Smooth muscle cell (in vitro differentiated cells): Measurements from ENCODE around the gene ARMH1. TPM values are rescaled to one million over a fixed set of nuclear protein-coding genes. Genes with fewer than 3 reads are reported as not detected.

ENCODE experiments used
- DNase-seq: peaks from one replicate; lab custom pipeline; 2025; ENCODE audit not compliant: unreplicated experiment; lab: John Stamatoyannopoulos, UW
- H2AFZ ChIP-seq: fragments of 200-600 bp; sonication (generic); 2 replicates; pipeline ENCODE4 v1.6.0; 2016; ENCODE audit warnings: antibody characterized with exemption, low read depth, mild to moderate bottlenecking
- H3F3A ChIP-seq: fragments of 200-600 bp; sonication (generic); 2 replicates; pipeline ENCODE4 v1.6.0; 2017; ENCODE audit warnings: antibody characterized with exemption, low read depth
- H3K27ac ChIP-seq: fragments of 200-600 bp; sonication (generic); 2 replicates; pipeline ENCODE4 v1.5.1; 2016; ENCODE audit warnings: low read depth, mild to moderate bottlenecking
- H3K27me3 ChIP-seq: fragments of 200-600 bp; sonication (generic); 2 replicates; pipeline ENCODE4 v1.6.1; 2016; ENCODE audit warnings: low read depth, mild to moderate bottlenecking
- H3K36me3 ChIP-seq: fragments of 200-600 bp; sonication (generic); 2 replicates; pipeline ENCODE4 v1.5.1; 2016; ENCODE audit warnings: low read depth
- H3K4me1 ChIP-seq: fragments of 200-600 bp; sonication (generic); 2 replicates; pipeline ENCODE4 v1.5.1; 2016; ENCODE audit warnings: low read depth
- H3K4me2 ChIP-seq: fragments of 200-600 bp; sonication (generic); 2 replicates; pipeline ENCODE4 v1.6.0; 2016; ENCODE audit warnings: mild to moderate bottlenecking
- H3K4me3 ChIP-seq: fragments of 200-600 bp; sonication (generic); 2 replicates; pipeline ENCODE4 v1.5.1; 2016; ENCODE audit warnings: mild to moderate bottlenecking
- H3K79me2 ChIP-seq: fragments of 200-600 bp; sonication (generic); 2 replicates; pipeline ENCODE4 v1.6.0; 2016; ENCODE audit warnings: low read depth, mild to moderate bottlenecking
- H3K9ac ChIP-seq: fragments of 200-600 bp; sonication (generic); 2 replicates; pipeline ENCODE4 v1.6.0; 2016; ENCODE audit warnings: low read depth
- H3K9me3 ChIP-seq: fragments of 200-600 bp; sonication (generic); replicated peaks from 2 replicates; pipeline ENCODE4 v1.5.1; 2016; ENCODE audit warnings: low read depth
- H4K20me1 ChIP-seq: fragments of 200-600 bp; sonication (generic); 2 replicates; pipeline ENCODE4 v1.6.0; 2016; ENCODE audit warnings: low read depth
- WGBS: methylation state at CpG from one replicate; pipeline ENCODE4 v1.1.7; 2016; ENCODE audit warnings: low lambda C conversion rate; 5-methylcytosine and 5-hydroxymethylcytosine counted together
- polyA plus RNA-seq: library from polyadenylated mRNA; unstranded; fragments of >200 nt; fragmentation: Nextera tagmentation; extraction: Ambion mirVana; gene quantifications from 2 replicates; pipeline ENCODE4 v1.2.1, GENCODE V29; 2016
- total RNA-seq: library from RNA; depleted of rRNA; stranded (reverse); fragments of >200 nt; gene quantifications from 2 replicates; pipeline ENCODE4 v1.2.3, GENCODE V29; 2014
- TF ChIP-seq, protein P1 (sequence below): fragments of 200-600 bp; sonication (generic); IDR thresholded peaks from 2 replicates; pipeline ENCODE4 v1.5.1; 2017; ENCODE audit warnings: borderline replicate concordance, mild to moderate bottlenecking, antibody characterized with exemption; ENCODE audit not compliant: insufficient read depth, poor library complexity, severe bottlenecking

Gene ARMH1
- total and polyA plus RNA-seq, 2 experiments from 2014 or later, result 1.5 to 8.3 TPM

DNA sequence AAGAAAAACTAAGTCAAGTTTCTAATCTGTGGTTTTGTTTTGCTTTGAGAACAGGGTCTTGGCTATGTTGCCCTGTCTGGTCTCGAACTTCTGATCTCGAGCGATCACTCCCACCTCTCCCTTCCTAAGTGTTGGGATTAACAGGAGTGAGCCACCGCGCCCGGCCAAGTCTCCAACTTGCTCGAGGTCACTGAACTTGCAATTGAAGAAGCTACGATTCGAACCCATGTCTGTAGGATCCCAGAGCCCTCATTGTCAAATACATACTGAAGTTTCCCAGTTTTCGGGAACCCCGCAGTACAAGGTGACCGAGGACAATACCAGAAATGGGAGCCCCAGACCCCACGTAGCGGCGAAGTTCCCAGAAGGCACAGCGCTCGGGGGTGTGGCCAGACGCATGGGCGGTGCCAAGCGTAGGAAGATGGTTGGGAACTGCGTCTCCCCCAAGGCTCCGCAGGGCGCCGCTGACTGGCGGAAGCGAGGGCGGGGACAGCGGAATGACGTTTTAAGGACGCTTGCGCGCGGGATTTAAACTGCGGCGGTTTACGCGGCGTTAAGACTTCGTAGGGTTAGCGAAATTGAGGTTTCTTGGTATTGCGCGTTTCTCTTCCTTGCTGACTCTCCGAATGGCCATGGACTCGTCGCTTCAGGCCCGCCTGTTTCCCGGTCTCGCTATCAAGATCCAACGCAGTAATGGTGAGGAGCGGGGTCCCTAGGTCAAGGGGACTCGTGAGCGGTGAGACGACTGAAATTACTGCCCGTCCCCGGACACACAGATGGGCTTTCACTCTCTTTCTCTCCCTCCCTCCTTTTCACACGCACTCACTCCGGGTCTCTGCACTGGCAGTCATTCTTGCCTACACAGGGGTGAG lies 65.0 kb downstream of the ARMH1 start, which contains the start of gene KIF2C:
Gene KIF2C, plus strand, starts transcription at position 531 of the 872 bp plus-strand sequence. Its CDS starts 96 bp downstream, at position 627.
- Histone ChIP-seq H3K27me3 (no peaks in the 10 kb centered on the region), H2AFZ (peak within 1 kb of the TSS; percentile 96), H3K9ac (peak within 1 kb of the TSS; percentile 57), H3F3A (no peaks in the 10 kb centered on the region), H3K79me2 (peaks cover 21% of the 10 kb centered on the region), H3K4me1 (peaks cover 10% of the 10 kb centered on the region), H3K4me3 (peak within 1 kb of the TSS; percentile 74), H4K20me1 (no peaks in the 10 kb centered on the region), H3K4me2 (peak within 1 kb of the TSS; percentile 96), H3K36me3 (no peaks in the 10 kb centered on the region), H3K27ac (peak within 1 kb of the TSS; percentile 63), H3K9me3 (no peaks in the 10 kb centered on the region)
- TF ChIP-seq, protein P1, sequence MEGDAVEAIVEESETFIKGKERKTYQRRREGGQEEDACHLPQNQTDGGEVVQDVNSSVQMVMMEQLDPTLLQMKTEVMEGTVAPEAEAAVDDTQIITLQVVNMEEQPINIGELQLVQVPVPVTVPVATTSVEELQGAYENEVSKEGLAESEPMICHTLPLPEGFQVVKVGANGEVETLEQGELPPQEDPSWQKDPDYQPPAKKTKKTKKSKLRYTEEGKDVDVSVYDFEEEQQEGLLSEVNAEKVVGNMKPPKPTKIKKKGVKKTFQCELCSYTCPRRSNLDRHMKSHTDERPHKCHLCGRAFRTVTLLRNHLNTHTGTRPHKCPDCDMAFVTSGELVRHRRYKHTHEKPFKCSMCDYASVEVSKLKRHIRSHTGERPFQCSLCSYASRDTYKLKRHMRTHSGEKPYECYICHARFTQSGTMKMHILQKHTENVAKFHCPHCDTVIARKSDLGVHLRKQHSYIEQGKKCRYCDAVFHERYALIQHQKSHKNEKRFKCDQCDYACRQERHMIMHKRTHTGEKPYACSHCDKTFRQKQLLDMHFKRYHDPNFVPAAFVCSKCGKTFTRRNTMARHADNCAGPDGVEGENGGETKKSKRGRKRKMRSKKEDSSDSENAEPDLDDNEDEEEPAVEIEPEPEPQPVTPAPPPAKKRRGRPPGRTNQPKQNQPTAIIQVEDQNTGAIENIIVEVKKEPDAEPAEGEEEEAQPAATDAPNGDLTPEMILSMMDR, result no peak
- 4% methylated on average over 57 of the region's 57 CpGs for WGBS
- peak; percentile 73 for DNase-seq

- Histone ChIP-seq H3F3A (no peaks in the 10 kb centered on the region), H3K4me1 (peaks cover 10% of the 10 kb centered on the region), H3K4me2 (peak overlapping the region; percentile 96), H3K27me3 (no peaks in the 10 kb centered on the region), H3K27ac (peak overlapping the region; percentile 21), H3K36me3 (no peaks in the 10 kb centered on the region), H2AFZ (peak overlapping the region; percentile 96), H3K9ac (peak overlapping the region; percentile 57), H3K79me2 (peaks cover 21% of the 10 kb centered on the region), H4K20me1 (no peaks in the 10 kb centered on the region), H3K9me3 (no peaks in the 10 kb centered on the region), H3K4me3 (peak overlapping the region; percentile 74)
- WGBS, result under 1% methylated on average over 14 of the region's 14 CpGs
- DNase-seq, result no peak
- TF ChIP-seq, protein P1, result no peak
Measured at GRCh38 chr1:44740179-44740617, 65.7 kb downstream of the ARMH1 start.

GRCh38 chr1:44743211-44743610 lies 68.7 kb downstream of the ARMH1 start:
- no peak overlapping the region for H3K4me2 ChIP-seq
- no peaks in the 10 kb centered on the region for H3K9me3 ChIP-seq
- H3K27ac ChIP-seq, result no peak overlapping the region
- no peaks in the 10 kb centered on the region for H4K20me1 ChIP-seq
- no peak for DNase-seq
- no peaks in the 10 kb centered on the region for H3K36me3 ChIP-seq
- 100% methylated on average over 1 of the region's 1 CpG for WGBS
- H3K9ac ChIP-seq, result no peak overlapping the region
- H3F3A ChIP-seq, result no peaks in the 10 kb centered on the region
- H2AFZ ChIP-seq, result no peak overlapping the region
- H3K4me1 ChIP-seq, result peaks cover 10% of the 10 kb centered on the region
- no peak overlapping the region for H3K4me3 ChIP-seq
- H3K27me3 ChIP-seq, result no peaks in the 10 kb centered on the region
- TF ChIP-seq, protein P1, result no peak
- peaks cover 21% of the 10 kb centered on the region for H3K79me2 ChIP-seq
